Fibroblast of lung (primary cell): ENCODE measurements around the gene ABCA13. TPM values are rescaled to one million over a fixed set of nuclear protein-coding genes. Genes with fewer than 3 reads are reported as not detected.

Source experiments
- DNase-seq, 2 donors: peaks; one replicate each; pipeline versions ENCODE4 v3.0.0 to v3.0.0-alpha.2; 2010; ENCODE audit warnings: low read depth in 2 of 2
- H2AFZ ChIP-seq: 2 replicates; pipeline ENCODE4 v1.5.1; 2012; ENCODE audit warnings: low read length, control low read depth, inconsistent platforms
- H3K27ac ChIP-seq: 2 replicates; pipeline ENCODE4 v1.5.1; 2011; ENCODE audit warnings: low read length, control low read depth; ENCODE audit not compliant: insufficient read depth
- H3K27me3 ChIP-seq: 2 replicates; pipeline ENCODE4 v1.5.1; 2011; ENCODE audit warnings: mild to moderate bottlenecking, low read length; ENCODE audit not compliant: control insufficient read depth, insufficient read depth
- H3K36me3 ChIP-seq: 2 replicates; pipeline ENCODE4 v1.5.1; 2011; ENCODE audit warnings: low read length; ENCODE audit not compliant: control insufficient read depth, insufficient read depth
- H3K4me1 ChIP-seq: 2 replicates; pipeline ENCODE4 v1.5.1; 2011; ENCODE audit warnings: low read length; ENCODE audit not compliant: control insufficient read depth, insufficient read depth; ENCODE audit errors: extremely low read depth
- H3K4me2 ChIP-seq: 2 replicates; pipeline ENCODE4 v1.5.1; 2011; ENCODE audit warnings: low read length, control low read depth; ENCODE audit not compliant: insufficient read depth; ENCODE audit errors: extremely low read depth
- H3K4me3 ChIP-seq, 4 experiments: fragments of 200-600 bp in 1 of 4; sonication (generic) in 1 of 4; replicated peaks in 1 of 4; 2 replicates each; pipeline ENCODE4 v1.5.1; 2011 to 2016; ENCODE audit warnings: low read length in 4 of 4, low read depth in 3 of 4, mild to moderate bottlenecking in 3 of 4, control low read depth in 2 of 4, inconsistent platforms in 1 of 4, mixed read lengths in 1 of 4; ENCODE audit not compliant: insufficient read depth in 1 of 4; ENCODE audit errors: control extremely low read depth in 1 of 4
- H3K79me2 ChIP-seq: 2 replicates; pipeline ENCODE4 v1.5.1; 2012; ENCODE audit warnings: mild to moderate bottlenecking, low read length, inconsistent platforms; ENCODE audit not compliant: control insufficient read depth, insufficient read depth
- H3K9ac ChIP-seq: 2 replicates; pipeline ENCODE4 v1.5.1; 2011; ENCODE audit warnings: mild to moderate bottlenecking, low read length, control low read depth; ENCODE audit not compliant: insufficient read depth
- H3K9me3 ChIP-seq: 2 replicates; pipeline ENCODE4 v1.5.1; 2012; ENCODE audit warnings: low read depth, low read length; ENCODE audit not compliant: control insufficient read depth, insufficient read depth
- H4K20me1 ChIP-seq: 2 replicates; pipeline ENCODE4 v1.5.1; 2011; ENCODE audit warnings: low read length; ENCODE audit not compliant: control insufficient read depth, insufficient read depth; ENCODE audit errors: extremely low read depth
- EZH2 ChIP-seq: IDR thresholded peaks from 2 replicates; pipeline ENCODE4 v1.5.1; 2012; ENCODE audit warnings: low read length, control low read depth, mild to moderate bottlenecking; ENCODE audit errors: missing control alignments
- polyA plus RNA-seq, 2 donors: library from polyadenylated mRNA; depleted of rRNA in 1 of 2; stranded (reverse) in 1 of 2; unstranded in 1 of 2; fragments of >200 nt; gene quantifications; 2 replicates each; pipeline ENCODE4 v1.2.1, GENCODE V29; 2011 to 2012; ENCODE audit warnings: missing spikeins in 1 of 2
- total RNA-seq: library from RNA; depleted of rRNA; stranded (reverse); fragments of >200 nt; gene quantifications from 2 replicates; pipeline ENCODE4 v1.2.1, GENCODE V29; 2014
- TF ChIP-seq, protein P1 (sequence below), 2 donors: IDR thresholded peaks in 1 of 2; conservative IDR thresholded peaks in 1 of 2; 1 replicate in 1 of 2; 2 replicates in 1 of 2; pipeline ENCODE4 v1.5.1; 2011 to 2012; ENCODE audit warnings: low read length in 2 of 2, control low read depth in 1 of 2, inconsistent platforms in 1 of 2, low read depth in 1 of 2, mild to moderate bottlenecking in 1 of 2

ABCA13 gene
- total and polyA plus RNA-seq, 2 donors (not counting 1 experiment from before 2014, with no cell fraction given), result 0.08 to 10.9 TPM

GRCh38 chr7:48337012-48337621 lies 165.9 kb downstream of the ABCA13 start:
- Histone ChIP-seq H3K4me2 (no peak overlapping the region), H3K9ac (no peak overlapping the region), H3K9me3 (no peaks in the 10 kb centered on the region), H3K4me1 (no peaks in the 10 kb centered on the region), H3K79me2 (no peaks in the 10 kb centered on the region), H3K27me3 (no peaks in the 10 kb centered on the region), H4K20me1 (no peaks in the 10 kb centered on the region), H3K27ac (no peak overlapping the region), H3K36me3 (no peaks in the 10 kb centered on the region), H3K4me3 (no peak overlapping the region), H2AFZ (no peak overlapping the region)
- TF ChIP-seq, protein P1, sequence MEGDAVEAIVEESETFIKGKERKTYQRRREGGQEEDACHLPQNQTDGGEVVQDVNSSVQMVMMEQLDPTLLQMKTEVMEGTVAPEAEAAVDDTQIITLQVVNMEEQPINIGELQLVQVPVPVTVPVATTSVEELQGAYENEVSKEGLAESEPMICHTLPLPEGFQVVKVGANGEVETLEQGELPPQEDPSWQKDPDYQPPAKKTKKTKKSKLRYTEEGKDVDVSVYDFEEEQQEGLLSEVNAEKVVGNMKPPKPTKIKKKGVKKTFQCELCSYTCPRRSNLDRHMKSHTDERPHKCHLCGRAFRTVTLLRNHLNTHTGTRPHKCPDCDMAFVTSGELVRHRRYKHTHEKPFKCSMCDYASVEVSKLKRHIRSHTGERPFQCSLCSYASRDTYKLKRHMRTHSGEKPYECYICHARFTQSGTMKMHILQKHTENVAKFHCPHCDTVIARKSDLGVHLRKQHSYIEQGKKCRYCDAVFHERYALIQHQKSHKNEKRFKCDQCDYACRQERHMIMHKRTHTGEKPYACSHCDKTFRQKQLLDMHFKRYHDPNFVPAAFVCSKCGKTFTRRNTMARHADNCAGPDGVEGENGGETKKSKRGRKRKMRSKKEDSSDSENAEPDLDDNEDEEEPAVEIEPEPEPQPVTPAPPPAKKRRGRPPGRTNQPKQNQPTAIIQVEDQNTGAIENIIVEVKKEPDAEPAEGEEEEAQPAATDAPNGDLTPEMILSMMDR (conservative IDR thresholded peaks at IDR 0.05 in 1 of 2, IDR thresholded peaks at IDR 0.05 in 1 of 2; ENCODE audit: low read depth in 1 of 2, low read length in 2 of 2), result peak; percentile 60 to 67
- no peak for TF ChIP-seq EZH2
- DNase-seq, result peak; percentile 9 to 35

DNA sequence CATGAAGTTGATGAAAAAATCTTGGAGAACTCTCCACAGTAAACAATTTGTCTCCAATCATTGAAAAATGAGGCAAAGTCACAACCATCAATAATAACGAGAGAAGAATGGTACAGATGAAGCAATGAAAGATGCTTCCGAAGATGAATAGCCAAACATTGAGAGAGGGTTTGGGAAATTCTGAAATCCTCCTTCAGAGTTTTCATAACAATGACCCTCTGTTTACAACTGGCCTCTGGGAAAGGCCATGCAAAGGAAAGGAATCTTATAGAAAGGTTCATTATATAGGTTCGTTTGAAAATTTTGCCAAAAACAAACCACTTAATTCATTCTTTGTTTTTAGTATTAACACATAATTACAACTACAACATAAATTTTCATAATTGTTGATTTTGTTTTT lies 166.5 kb downstream of the ABCA13 start:
- Histone ChIP-seq H2AFZ (no peak overlapping the region), H3K4me2 (no peak overlapping the region), H3K27ac (no peak overlapping the region), H4K20me1 (no peaks in the 10 kb centered on the region), H3K36me3 (no peaks in the 10 kb centered on the region), H3K79me2 (no peaks in the 10 kb centered on the region), H3K4me1 (no peaks in the 10 kb centered on the region), H3K27me3 (no peaks in the 10 kb centered on the region), H3K4me3 (no peak overlapping the region), H3K9ac (no peak overlapping the region), H3K9me3 (no peaks in the 10 kb centered on the region)
- no peak for TF ChIP-seq EZH2
- TF ChIP-seq, protein P1 (conservative IDR thresholded peaks at IDR 0.05 in 1 of 2, IDR thresholded peaks at IDR 0.05 in 1 of 2; ENCODE audit: low read depth in 1 of 2, low read length in 2 of 2), result no peak
- DNase-seq, result no peak

DNA sequence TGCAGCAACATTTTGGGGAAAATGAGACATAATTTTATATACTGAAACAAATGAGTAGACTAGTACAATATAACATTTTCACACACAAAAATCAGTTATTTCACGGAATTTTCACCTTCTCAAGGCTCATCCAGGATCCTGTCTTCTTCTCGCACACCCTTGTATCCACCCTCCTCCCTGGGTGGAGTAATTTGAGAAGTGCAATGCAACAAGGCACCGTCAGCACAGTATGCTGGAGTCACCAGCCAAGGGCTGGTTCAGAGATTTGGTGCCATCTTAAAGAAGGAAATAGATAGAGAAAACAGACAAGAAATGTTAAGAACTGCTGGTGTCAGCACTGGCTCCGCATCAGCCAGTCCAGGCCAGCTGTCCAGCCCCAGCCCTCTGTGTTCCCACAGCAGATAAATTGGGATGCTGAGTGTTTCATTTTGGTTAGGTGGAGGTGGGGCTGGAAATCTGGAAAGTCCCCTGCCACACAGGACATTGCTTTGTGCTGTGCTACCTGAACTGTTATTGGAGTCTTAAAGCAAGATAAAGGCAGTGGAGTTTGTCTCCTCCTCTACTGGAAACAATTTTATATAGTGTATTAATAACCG lies 176.1 kb downstream of the ABCA13 start:
- DNase-seq, result no peak
- Histone ChIP-seq H3K27ac (no peak overlapping the region), H3K4me1 (no peaks in the 10 kb centered on the region), H4K20me1 (no peaks in the 10 kb centered on the region), H3K9me3 (no peaks in the 10 kb centered on the region), H3K4me3 (no peak overlapping the region), H3K27me3 (no peaks in the 10 kb centered on the region), H3K79me2 (no peaks in the 10 kb centered on the region), H3K36me3 (no peaks in the 10 kb centered on the region), H3K9ac (no peak overlapping the region), H3K4me2 (no peak overlapping the region), H2AFZ (no peak overlapping the region)
- TF ChIP-seq EZH2, result no peak
- TF ChIP-seq, protein P1 (conservative IDR thresholded peaks at IDR 0.05 in 1 of 2, IDR thresholded peaks at IDR 0.05 in 1 of 2; ENCODE audit: low read depth in 1 of 2, low read length in 2 of 2), result no peak
